Measurements from ENCODE around the gene NDUFAF3.

DNA sequence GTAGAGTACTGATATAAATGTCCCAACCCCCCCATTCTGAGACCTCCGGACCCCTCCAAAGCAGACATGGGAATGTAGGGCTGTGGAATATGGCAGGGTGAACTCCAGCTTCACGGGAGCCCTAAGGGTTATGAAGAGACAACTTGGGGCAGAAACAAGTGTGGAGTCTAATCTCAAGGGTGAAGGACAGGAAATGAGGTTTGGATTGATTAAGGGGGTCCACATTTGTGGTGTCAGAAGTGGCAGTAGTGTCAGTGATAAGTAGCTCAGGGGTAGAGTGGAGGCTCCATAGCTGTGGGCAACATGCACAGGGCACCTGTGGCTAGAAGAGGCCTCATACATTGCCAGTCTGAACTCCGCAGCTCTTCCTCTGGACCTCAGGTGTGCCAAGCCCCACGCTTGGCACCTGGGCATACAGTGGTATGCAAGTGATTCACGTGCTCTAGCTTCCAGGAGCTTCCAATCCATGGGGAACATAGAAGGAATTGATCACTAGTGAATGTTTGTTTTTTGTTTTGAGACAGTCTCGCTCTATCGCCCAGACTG is 36.0 kb upstream of the NDUFAF3 start:
- TF ChIP-seq, protein P1, sequence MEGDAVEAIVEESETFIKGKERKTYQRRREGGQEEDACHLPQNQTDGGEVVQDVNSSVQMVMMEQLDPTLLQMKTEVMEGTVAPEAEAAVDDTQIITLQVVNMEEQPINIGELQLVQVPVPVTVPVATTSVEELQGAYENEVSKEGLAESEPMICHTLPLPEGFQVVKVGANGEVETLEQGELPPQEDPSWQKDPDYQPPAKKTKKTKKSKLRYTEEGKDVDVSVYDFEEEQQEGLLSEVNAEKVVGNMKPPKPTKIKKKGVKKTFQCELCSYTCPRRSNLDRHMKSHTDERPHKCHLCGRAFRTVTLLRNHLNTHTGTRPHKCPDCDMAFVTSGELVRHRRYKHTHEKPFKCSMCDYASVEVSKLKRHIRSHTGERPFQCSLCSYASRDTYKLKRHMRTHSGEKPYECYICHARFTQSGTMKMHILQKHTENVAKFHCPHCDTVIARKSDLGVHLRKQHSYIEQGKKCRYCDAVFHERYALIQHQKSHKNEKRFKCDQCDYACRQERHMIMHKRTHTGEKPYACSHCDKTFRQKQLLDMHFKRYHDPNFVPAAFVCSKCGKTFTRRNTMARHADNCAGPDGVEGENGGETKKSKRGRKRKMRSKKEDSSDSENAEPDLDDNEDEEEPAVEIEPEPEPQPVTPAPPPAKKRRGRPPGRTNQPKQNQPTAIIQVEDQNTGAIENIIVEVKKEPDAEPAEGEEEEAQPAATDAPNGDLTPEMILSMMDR (conservative IDR thresholded peaks at IDR 0.05 in 1 of 2, IDR thresholded peaks at IDR 0.05 in 1 of 2; ENCODE audit: low read depth in 1 of 2, low read length in 2 of 2), result no peak
- TF ChIP-seq EZH2 (IDR thresholded peaks at IDR 0.05; ENCODE audit: low read length, missing control alignments), result no peak
